ENCODE results near the gene FOXO4. TPM values are rescaled to one million over a fixed set of nuclear protein-coding genes. Genes with fewer than 3 reads are reported as not detected.

Gene FOXO4
- total RNA-seq, 1 experiment from 2014 or later, result 14.7 TPM

GRCh38 chrX:71117358-71117757 lies 21.7 kb downstream of the FOXO4 start:
- BruUV-seq (replicated peaks), result no TSS peak
- RAD21 ChIA-PET (ENCODE audit: low non-redundant PET in 1 of 2, low total read pairs in 2 of 2, uncharacterized antibody in 2 of 2, unreplicated experiment in 2 of 2), result no interaction called here
- no peaks in the 10 kb centered on the region for H3K27me3 ChIP-seq (ENCODE audit: insufficient read depth, low read length)
- intact Hi-C loops (cut with micrococcal nuclease), result no loop called here
- no peaks in the 10 kb centered on the region for H4K20me1 ChIP-seq (ENCODE audit: insufficient read depth)
- ATAC-seq (no peak), DNase-seq (ENCODE audit: low read depth, low spot score) (no peak)
- TF ChIP-seq ZBTB33 (IDR thresholded peaks at IDR 0.05; ENCODE audit: extremely low read depth, insufficient replicate concordance, low read length), result no peak
- TF ChIP-seq CBX3 (IDR thresholded peaks at IDR 0.05; ENCODE audit: low read depth), result no peak
- TF ChIP-seq RAD21 (IDR thresholded peaks at IDR 0.05; ENCODE audit: low read depth), result no peak
- TF ChIP-seq TCF7L2 (IDR thresholded peaks at IDR 0.05; ENCODE audit: borderline replicate concordance, extremely low read depth, insufficient read depth, insufficient read length), result no peak
- TF ChIP-seq EZH2 (IDR thresholded peaks at IDR 0.05), result no peak
- no peak for TF ChIP-seq FOSL1 (IDR thresholded peaks at IDR 0.05; ENCODE audit: low read depth)
- no peak for TF ChIP-seq EGR1 (IDR thresholded peaks at IDR 0.05; ENCODE audit: low read depth)
- no peak overlapping the region for H3K27ac ChIP-seq (ENCODE audit: low read depth, low read length)
- H3K36me3 ChIP-seq (ENCODE audit: control insufficient read depth in 1 of 2, insufficient read depth in 2 of 2, low read length in 2 of 2), result no peaks in the 10 kb centered on the region; a peak in 1 of 4 replicates
- no peaks in the 10 kb centered on the region for H3K9me3 ChIP-seq (ENCODE audit: control insufficient read depth in 1 of 2, insufficient read depth in 1 of 2, low read depth in 1 of 2, low read length in 2 of 2)
- peaks cover 0 to 5% of the 10 kb centered on the region in 2 experiments; a peak in 1 of 4 replicates for H3K4me1 ChIP-seq (ENCODE audit: control insufficient read depth in 1 of 2, insufficient read depth in 2 of 2, low read length in 2 of 2)
- CTCF ChIA-PET, result no interaction called here
- peak overlapping the region; percentile 82 for H3K4me2 ChIP-seq (ENCODE audit: low read length)
- no peak overlapping the region; a peak in 1 of 4 replicates for H3K4me3 ChIP-seq (replicated peaks in 1 of 2; ENCODE audit: low read depth in 1 of 2, low read length in 2 of 2)
- H3K9me2 ChIP-seq (ENCODE audit: insufficient read depth), result no peaks in the 10 kb centered on the region
- POLR2A ChIA-PET, result no interaction called here
- H3K79me2 ChIP-seq (ENCODE audit: insufficient read depth, low read length), result no peaks in the 10 kb centered on the region
- no peak overlapping the region for H2AFZ ChIP-seq (ENCODE audit: low read depth, low read length, poor library complexity, severe bottlenecking)
- H3K9ac ChIP-seq (ENCODE audit: low read length), result no peak overlapping the region
